AG10803 (cell line): ENCODE results near the gene QRFP.

ENCODE experiments used
- DNase-seq: peaks from one replicate; pipeline ENCODE4 v3.0.0; 2010; ENCODE audit warnings: low read depth
- H3K4me3 ChIP-seq: 2 replicates; pipeline ENCODE4 v1.5.1; 2011; ENCODE audit warnings: mild to moderate bottlenecking, low read length, control low read depth
- TF ChIP-seq, protein P1 (sequence below): conservative IDR thresholded peaks from 2 replicates; pipeline ENCODE4 v1.5.1; 2011; ENCODE audit warnings: mild to moderate bottlenecking, low read length, control low read depth, inconsistent platforms

Gene QRFP

DNA sequence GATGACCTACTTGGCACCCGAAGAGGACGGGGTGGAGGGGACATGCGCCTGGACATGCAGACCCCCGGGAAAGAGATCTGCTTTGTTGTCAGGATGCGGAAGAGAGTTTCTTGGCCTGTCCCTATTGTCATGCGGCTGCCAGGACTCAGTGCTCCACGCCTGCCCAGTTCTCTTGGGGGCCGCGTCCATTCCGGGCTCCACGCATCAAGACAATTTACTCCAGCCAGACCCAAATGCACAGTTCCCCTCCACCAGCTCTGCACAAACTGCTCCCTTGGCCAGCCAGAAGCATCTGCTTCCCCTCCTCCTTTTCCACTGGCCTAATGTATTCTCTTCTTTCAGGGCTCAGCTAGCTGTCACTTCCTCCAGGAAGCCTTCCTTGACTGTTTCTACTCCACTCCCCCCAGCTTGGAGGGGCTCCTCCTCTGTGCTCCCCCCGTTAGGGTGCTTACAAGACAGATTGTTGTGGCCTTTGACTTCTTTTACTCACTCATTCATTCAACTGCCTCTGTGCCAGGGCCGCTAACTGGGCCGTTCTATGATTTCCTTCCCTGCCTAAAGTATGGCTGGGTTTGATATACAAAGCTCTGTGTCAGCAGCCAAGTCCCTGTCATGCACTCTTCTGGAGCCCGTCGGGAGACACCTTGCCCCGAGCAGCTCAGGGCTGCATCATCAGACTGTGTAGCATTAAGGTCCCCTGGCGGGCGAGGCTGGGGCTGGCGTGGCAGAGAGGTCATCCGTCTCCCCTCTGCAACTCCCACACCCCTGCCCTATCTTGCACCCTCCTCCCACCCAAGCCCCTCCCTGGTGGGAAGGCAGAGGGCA is 35.9 kb upstream of the QRFP start:
- H3K4me3 ChIP-seq, result no peak overlapping the region
- DNase-seq, result no peak
- TF ChIP-seq, protein P1, sequence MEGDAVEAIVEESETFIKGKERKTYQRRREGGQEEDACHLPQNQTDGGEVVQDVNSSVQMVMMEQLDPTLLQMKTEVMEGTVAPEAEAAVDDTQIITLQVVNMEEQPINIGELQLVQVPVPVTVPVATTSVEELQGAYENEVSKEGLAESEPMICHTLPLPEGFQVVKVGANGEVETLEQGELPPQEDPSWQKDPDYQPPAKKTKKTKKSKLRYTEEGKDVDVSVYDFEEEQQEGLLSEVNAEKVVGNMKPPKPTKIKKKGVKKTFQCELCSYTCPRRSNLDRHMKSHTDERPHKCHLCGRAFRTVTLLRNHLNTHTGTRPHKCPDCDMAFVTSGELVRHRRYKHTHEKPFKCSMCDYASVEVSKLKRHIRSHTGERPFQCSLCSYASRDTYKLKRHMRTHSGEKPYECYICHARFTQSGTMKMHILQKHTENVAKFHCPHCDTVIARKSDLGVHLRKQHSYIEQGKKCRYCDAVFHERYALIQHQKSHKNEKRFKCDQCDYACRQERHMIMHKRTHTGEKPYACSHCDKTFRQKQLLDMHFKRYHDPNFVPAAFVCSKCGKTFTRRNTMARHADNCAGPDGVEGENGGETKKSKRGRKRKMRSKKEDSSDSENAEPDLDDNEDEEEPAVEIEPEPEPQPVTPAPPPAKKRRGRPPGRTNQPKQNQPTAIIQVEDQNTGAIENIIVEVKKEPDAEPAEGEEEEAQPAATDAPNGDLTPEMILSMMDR, result no peak

GRCh38 chr9:130931508-130932254 is 35.1 kb upstream of the QRFP start:
- DNase-seq, result no peak
- TF ChIP-seq, protein P1, result no peak
- no peak overlapping the region for H3K4me3 ChIP-seq

GRCh38 chr9:130930804-130931349 is 34.3 kb upstream of the QRFP start:
- TF ChIP-seq, protein P1, result no peak
- DNase-seq, result no peak
- no peak overlapping the region for H3K4me3 ChIP-seq

- TF ChIP-seq, protein P1, result no peak
- no peak for DNase-seq
Measured at GRCh38 chr9:130930132-130930803, 33.7 kb upstream of the QRFP start.

DNA sequence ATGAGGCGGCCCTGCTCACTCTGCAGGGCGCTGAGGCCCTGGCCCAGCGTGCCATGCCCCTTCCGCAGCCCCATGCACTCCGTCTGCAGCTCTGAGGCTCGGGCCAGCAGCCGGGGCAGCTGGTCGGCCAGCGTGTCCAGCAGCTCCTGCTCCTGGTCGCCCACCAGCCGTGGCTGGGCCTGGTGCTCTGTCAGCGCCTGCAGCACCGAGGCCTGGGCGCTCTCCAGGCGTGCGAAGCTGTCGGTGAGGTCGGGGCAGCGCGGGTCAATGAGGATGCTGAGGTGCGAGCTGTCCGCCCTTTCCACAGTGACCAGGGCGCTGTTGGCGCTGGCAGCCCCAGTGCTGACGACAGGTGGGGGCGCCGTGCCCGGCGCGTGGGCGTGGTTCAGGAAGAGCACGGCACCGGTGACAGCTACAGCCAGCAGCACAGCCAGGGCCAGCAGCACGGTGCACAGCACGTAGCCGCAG is 33.0 kb upstream of the QRFP start:
- DNase-seq, result no peak
- TF ChIP-seq, protein P1, result no peak
- no peak overlapping the region for H3K4me3 ChIP-seq

More at GRCh38 chr9:130930132-130930803, 33.7 kb upstream of the QRFP start:
- H3K4me3 ChIP-seq, result no peak overlapping the region

- TF ChIP-seq, protein P1, result no peak
- DNase-seq, result no peak
- H3K4me3 ChIP-seq, result no peak overlapping the region
Measured at GRCh38 chr9:130927995-130928900, 31.6 kb upstream of the QRFP start.
